ENCODE results near the gene ANKRD39.

The ANKRD39 gene

GRCh38 chr2:96825057-96825456, 32.8 kb downstream of the ANKRD39 start:
- FAIRE-seq, result no peak

DNA sequence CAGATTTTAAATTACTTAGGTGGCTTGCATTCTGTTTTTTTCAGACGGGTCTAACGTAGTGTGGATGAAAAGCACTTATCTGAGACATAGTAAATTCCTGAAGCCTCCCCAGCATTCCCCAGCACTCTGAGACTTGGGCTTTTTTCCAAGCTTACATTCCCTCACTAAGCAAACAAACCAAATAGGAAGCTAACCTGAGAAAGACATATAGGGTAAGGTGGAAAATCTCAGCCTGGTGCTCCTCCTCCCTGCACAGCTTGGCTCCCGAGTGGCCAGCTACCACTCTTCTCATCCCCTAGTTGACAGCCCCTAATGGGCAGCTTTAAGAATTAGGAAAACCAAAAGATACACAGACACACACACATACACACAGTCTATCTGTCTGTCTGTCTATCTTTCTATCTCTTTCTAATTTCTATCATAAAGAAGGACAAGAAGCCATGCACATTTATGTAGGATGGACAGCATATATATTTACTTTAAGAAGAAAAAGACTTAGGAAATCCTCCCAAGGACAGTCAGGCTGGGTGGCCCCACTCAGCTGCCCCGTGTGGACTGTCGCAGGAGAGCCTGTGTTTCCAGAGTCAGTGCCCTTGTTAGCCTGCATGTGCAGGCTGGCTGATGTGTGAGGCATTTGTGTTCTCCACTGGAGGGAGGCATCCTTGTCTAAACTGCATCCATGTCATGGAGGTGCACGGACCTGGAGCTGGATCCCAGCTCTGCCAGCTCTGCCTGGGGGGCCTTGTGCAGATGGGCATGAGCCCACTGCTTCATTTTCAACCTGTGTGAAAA, 33.5 kb downstream of the ANKRD39 start:
- no peak for FAIRE-seq

DNA sequence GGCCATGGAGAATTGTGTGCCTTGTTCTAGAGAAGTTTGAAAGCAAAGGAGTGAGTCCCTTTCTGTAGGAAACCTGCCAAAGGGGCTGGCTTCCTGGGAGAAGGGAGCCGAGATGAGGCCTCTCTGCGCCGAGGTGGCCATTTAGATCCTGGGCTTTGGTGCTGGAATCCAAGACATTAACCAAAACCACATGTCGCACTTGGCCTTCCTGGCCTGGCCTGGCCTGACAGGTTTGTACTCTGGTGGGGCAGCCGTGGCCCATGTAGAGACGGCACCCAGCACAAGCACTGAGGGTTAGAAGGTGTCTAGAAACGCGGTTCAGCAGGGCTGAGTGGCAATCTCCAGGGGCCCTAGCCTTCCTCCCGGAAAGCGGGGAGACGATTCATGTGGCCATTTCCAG, 34.6 kb downstream of the ANKRD39 start:
- no peak for FAIRE-seq

GRCh38 chr2:96822786-96823185, 35.0 kb downstream of the ANKRD39 start:
- FAIRE-seq, result no peak

DNA sequence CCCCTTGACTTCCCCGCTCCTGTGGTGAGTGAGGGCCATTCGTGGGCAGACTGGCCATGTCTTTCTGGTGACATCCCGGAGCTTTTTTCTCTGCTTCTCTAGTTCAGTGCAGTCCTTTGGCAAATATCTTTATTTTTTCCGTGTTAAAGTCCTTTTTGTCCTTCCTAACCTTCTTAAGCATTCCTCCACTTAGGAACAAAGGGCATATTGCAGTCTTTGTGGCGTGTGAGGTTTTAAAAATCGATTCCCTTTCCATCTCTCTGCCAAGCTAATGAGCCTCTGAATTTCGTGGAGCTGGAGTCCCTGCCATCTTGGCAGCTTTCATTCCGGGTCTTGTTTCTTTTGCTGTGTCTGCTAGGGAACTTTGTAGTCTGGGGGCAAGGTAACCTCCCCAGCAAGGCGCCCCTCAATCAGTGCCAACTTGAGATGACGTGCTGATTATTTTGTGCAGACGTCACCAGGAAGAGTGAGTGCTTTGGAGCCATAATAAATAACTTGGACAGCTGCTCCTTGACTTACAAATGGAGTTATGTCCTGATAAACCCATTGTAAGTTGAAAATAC, 36.6 kb downstream of the ANKRD39 start:
- no peak for FAIRE-seq

DNA sequence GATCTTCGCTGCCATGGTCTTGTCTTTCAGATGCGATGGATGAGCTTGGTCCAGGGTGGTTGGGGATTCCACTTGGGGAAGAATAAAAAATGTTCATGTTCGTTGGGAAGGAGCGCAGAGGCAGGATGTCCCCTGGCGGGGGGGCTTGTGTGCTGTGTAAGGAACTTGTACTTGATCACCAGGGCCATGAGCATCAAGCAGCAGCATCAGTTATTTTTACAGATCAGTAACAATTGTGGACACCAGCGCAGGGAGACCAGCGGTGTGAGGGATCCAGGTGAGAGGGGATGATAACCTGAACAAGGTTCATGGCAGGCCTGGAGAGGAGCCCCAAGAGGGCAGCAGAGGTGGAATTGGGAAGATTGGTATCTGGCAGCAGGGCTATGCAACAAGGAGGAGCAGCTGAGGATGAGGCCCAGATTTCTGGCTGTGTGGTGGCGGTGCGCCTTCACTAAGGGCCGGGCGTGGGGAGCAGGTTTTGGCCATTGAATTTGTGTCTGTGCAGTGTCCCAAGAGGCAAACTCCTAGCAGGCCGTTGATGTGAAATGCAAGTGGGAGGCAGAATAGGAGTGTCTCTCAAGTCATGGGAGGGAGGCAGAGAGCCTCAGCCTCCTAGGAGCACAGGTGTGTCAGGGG, 37.8 kb downstream of the ANKRD39 start:
- no peak for FAIRE-seq

- FAIRE-seq, result no peak
These were observed 38.5 kb downstream of the ANKRD39 start for GRCh38 chr2:96819128-96819875.

- FAIRE-seq, result no peak
These were observed 39.9 kb downstream of the ANKRD39 start for GRCh38 chr2:96817882-96818281.

GRCh38 chr2:96816836-96817702, 40.7 kb downstream of the ANKRD39 start:
- FAIRE-seq, result no peak

- no peak for FAIRE-seq
These were observed 41.5 kb downstream of the ANKRD39 start, which contains the start of gene CNNM3 for GRCh38 chr2:96816127-96816835. Gene CNNM3 (plus strand): TSS chr2:96816268. CDS start chr2:96816278, 10 bp downstream.

DNA sequence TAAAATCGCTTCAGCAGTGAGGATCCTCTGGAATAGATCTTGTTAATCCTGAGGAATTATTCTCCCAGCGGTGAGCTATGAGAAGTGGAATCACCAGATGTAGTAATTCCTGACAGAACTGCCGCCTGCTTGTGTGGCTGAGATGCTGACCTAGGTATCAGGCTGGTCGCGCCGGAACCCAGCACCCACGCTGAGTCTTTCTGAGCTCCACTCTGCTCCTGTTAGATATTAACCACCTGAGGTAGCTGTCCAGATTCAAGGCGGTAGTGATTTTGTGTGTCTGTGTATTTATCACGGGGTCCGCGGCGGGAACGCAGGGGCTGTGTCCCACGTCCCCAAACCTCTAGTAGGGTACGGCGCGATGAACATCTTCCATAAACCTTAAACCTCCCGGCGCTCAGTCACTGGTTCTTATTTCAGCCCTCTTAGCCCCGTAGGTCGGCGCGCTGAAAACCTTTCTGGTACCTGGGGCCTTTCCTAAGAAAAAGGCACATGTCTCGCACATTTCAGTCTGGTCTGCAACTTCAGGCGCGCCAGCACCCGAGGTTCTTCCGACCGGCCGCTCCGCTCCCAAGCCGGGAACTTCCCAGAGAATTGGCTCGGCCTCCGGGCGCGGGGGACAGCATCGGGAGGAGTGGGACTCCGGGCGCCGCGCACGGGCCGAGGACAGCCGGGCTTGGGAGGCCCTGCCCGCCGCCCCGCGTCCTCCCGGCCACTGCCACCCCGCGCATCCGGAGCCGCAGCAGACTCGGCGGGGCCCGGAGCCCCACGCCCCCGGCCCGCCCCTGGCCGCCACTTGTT, 42.3 kb downstream of the ANKRD39 start:
- no peak for FAIRE-seq

DNA sequence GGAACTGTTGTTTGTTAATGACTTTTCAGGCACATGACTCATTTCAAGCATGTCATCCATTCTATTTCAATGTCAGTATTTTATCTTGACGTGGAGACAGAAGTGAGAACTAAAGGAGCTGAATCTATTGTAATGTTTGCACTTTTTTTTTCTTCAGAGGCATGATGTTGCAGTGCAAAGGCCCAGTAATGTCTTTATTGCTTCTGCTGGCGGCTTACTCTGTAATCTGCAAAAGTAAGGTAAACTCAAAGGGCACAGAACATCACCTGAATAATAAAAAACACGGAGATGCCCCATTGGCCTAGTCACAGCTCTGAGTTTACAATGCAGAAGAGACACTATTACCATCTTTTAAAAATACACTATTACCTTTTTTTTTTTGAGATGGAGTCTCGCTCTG, 44.2 kb downstream of the ANKRD39 start:
- FAIRE-seq, result no peak

GRCh38 chr2:96811917-96812316, 45.9 kb downstream of the ANKRD39 start:
- FAIRE-seq, result no peak

- FAIRE-seq, result no peak
These were observed 47.0 kb downstream of the ANKRD39 start for GRCh38 chr2:96810783-96811192.

GRCh38 chr2:96809951-96810782, 47.6 kb downstream of the ANKRD39 start:
- no peak for FAIRE-seq

DNA sequence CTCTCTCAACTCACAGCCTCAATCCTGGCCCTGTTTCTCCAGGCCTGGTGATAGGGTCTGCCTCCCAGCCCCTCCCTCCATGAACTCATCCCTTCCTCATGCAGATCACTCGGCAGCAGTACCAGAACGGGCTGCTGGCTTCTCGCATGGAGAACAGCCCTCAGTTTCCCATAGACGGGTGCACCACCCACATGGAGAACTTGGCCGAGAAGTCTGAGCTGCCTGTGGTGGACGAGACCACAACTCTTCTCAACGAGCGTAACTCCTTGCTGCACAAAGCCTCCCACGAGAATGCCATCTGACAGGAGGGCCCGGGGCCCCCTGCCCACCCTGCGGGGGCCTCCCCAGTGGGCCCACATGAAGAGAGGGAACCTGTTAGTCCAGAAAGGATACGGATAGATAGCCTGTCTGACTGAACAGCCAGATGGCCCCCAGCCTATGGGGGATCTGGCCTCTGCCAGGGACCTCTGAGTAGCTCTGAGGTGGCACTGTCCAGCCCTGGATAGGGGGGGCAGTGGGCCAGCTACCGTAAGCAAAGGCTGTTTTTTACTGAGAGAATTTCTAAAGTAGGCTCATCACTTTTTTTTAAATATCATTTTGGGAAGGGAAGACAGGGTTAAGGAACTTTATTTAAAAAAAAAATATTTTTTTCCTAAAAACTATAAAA, 48.5 kb downstream of the ANKRD39 start:
- no peak for FAIRE-seq

DNA sequence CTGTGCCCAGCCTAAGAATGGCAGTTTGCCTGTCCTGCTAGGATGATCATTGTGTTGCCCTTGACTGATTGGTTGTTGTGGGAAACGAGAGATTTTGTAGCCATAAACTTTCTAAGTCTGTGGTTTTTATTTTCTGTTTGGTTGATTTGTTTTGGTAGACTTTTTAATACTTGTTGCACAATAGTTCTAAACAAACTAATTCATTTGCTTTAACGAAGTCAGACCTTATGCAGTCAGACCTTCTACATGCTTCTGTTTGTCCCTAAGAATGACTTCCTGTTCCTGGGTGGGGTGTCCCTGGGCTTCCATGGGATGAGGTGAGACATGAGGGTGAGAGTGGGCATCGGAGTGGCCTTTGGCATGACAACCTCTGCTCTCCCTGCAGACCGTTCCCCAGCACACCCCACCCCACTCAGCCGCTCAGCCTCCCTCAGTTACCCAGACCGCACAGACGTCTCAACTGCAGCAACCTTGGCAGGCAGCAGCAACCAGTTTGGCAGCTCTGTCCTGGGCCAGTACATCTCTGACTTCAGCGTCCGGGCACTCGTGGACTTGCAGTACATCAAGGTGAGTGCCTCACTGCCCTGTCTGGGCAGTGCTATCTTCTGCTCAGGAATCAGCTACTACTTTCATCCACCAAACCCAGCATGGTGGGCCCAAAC, 49.5 kb downstream of the ANKRD39 start:
- FAIRE-seq, result no peak

DNA sequence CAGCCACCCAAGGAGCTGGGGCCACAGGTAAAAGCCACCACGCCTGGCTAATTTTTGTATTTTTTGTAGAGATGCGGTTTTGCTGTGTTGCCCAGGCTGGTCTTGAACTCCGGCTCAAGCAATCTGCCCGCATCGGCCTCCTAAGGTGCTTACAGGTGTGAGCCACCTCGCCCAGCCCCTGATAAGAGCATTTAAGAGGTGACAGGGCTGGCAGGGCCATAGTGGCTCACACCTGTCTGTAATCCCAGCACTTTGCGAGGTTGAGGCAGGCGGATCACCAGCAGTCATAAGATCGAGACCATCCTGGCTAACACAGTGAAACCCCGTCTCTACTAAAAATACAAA, 50.7 kb downstream of the ANKRD39 start:
- FAIRE-seq, result no peak

All from colon (tissue), 2 donors.